DOHH2 (cell line): ENCODE data around the gene DCBLD2.

Experiments
- H3F3A ChIP-seq: fragments of 200-600 bp; sonication (generic), shearing (Covaris generic); 2 replicates; pipeline ENCODE4 v1.6.0; 2016; ENCODE audit warnings: antibody characterized with exemption, mild to moderate bottlenecking; ENCODE audit not compliant: control insufficient read depth, insufficient read depth
- H3K27ac ChIP-seq: fragments of 200-600 bp; sonication (generic); 2 replicates; pipeline ENCODE4 v1.5.1; 2014; ENCODE audit warnings: low read depth, mild to moderate bottlenecking, low read length, moderate library complexity
- H3K27me3 ChIP-seq: fragments of 200-600 bp; sonication (generic); 2 replicates; pipeline ENCODE4 v1.6.1; 2014; ENCODE audit warnings: mild to moderate bottlenecking, low read length, mixed read lengths; ENCODE audit not compliant: control insufficient read depth
- H3K36me3 ChIP-seq: fragments of 200-600 bp; sonication (generic); 2 replicates; pipeline ENCODE4 v1.6.1; 2014; ENCODE audit warnings: mild to moderate bottlenecking, low read length, moderate library complexity, mixed read lengths; ENCODE audit not compliant: control insufficient read depth
- H3K4me1 ChIP-seq: fragments of 200-600 bp; sonication (generic); 2 replicates; pipeline ENCODE4 v1.6.1; 2014; ENCODE audit warnings: mild to moderate bottlenecking, low read length, mixed read lengths; ENCODE audit not compliant: control insufficient read depth
- H3K4me2 ChIP-seq: fragments of 200-600 bp; sonication (generic); 2 replicates; pipeline ENCODE4 v1.6.0; 2014; ENCODE audit warnings: mild to moderate bottlenecking, low read length, moderate library complexity
- H3K4me3 ChIP-seq: fragments of 200-600 bp; sonication (generic); 2 replicates; pipeline ENCODE4 v1.5.1; 2014; ENCODE audit warnings: mild to moderate bottlenecking, low read length, mixed read lengths
- H3K79me2 ChIP-seq: fragments of 200-600 bp; sonication (generic); 2 replicates; pipeline ENCODE4 v1.6.1; 2014; ENCODE audit warnings: mild to moderate bottlenecking, low read length, mixed read lengths; ENCODE audit not compliant: control insufficient read depth
- H3K9me2 ChIP-seq: fragments of 200-600 bp; sonication (generic); replicated peaks from 2 replicates; pipeline ENCODE4 v1.6.1; 2014; ENCODE audit warnings: mild to moderate bottlenecking, low read length, mixed read lengths; ENCODE audit not compliant: control insufficient read depth
- H3K9me3 ChIP-seq: fragments of 200-600 bp; sonication (generic); 2 replicates; pipeline ENCODE4 v1.6.1; 2014; ENCODE audit warnings: antibody characterized with exemption, low read length, mixed read lengths; ENCODE audit not compliant: control insufficient read depth, insufficient read depth
- H4K20me1 ChIP-seq: fragments of 200-600 bp; sonication (generic); 2 replicates; pipeline ENCODE4 v1.6.0; 2014; ENCODE audit warnings: low read depth, mild to moderate bottlenecking, antibody characterized with exemption, low read length, moderate library complexity; ENCODE audit not compliant: control insufficient read depth, insufficient read depth
- EZH2phosphoT487 ChIP-seq: fragments of 200-600 bp; sonication (generic); IDR thresholded peaks from 2 replicates; pipeline ENCODE4 v1.6.1; 2017; ENCODE audit warnings: borderline replicate concordance, mild to moderate bottlenecking, antibody characterized with exemption, low read length, moderate library complexity, mixed read lengths
- TF ChIP-seq, protein P1 (sequence below): fragments of 200-600 bp; sonication (generic); IDR thresholded peaks from one replicate; pipeline ENCODE4 v1.5.1; 2014; ENCODE audit warnings: antibody characterized with exemption, mild to moderate bottlenecking, low read depth, low read length; ENCODE audit not compliant: poor library complexity, severe bottlenecking

DCBLD2 gene

DNA sequence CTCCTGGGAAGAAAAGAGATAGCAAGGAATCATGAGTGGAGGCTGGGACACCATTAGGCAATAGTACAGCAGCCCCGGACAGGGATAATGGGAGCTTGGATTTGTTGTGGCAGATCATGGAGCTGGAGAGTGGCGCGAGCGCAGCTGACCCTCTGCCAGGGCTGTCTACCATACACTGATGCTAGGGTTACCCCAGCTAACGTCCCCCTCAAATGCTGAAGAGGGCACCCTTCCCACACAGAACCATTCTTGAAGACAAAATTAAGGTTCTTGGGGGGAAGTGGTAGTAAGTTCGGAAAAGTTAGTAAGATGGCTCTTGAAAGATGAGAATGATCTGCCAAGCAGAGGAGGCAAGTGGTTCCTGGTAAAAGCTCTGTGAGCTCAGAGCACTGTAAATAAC, 77.2 kb downstream of the DCBLD2 start:
- H3K4me1 ChIP-seq = peaks cover 12% of the 10 kb centered on the region
- no peaks in the 10 kb centered on the region for H3K27me3 ChIP-seq
- TF ChIP-seq, protein P1, sequence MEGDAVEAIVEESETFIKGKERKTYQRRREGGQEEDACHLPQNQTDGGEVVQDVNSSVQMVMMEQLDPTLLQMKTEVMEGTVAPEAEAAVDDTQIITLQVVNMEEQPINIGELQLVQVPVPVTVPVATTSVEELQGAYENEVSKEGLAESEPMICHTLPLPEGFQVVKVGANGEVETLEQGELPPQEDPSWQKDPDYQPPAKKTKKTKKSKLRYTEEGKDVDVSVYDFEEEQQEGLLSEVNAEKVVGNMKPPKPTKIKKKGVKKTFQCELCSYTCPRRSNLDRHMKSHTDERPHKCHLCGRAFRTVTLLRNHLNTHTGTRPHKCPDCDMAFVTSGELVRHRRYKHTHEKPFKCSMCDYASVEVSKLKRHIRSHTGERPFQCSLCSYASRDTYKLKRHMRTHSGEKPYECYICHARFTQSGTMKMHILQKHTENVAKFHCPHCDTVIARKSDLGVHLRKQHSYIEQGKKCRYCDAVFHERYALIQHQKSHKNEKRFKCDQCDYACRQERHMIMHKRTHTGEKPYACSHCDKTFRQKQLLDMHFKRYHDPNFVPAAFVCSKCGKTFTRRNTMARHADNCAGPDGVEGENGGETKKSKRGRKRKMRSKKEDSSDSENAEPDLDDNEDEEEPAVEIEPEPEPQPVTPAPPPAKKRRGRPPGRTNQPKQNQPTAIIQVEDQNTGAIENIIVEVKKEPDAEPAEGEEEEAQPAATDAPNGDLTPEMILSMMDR = no peak
- TF ChIP-seq EZH2phosphoT487 = no peak
- H3K4me3 ChIP-seq = no peak overlapping the region
- H3F3A ChIP-seq = no peaks in the 10 kb centered on the region
- H3K9me3 ChIP-seq = no peaks in the 10 kb centered on the region
- no peak overlapping the region for H3K27ac ChIP-seq
- H3K9me2 ChIP-seq = no peaks in the 10 kb centered on the region
- H4K20me1 ChIP-seq = no peaks in the 10 kb centered on the region
- H3K79me2 ChIP-seq = no peaks in the 10 kb centered on the region
- H3K36me3 ChIP-seq = no peaks in the 10 kb centered on the region
- H3K4me2 ChIP-seq = no peak overlapping the region

DNA sequence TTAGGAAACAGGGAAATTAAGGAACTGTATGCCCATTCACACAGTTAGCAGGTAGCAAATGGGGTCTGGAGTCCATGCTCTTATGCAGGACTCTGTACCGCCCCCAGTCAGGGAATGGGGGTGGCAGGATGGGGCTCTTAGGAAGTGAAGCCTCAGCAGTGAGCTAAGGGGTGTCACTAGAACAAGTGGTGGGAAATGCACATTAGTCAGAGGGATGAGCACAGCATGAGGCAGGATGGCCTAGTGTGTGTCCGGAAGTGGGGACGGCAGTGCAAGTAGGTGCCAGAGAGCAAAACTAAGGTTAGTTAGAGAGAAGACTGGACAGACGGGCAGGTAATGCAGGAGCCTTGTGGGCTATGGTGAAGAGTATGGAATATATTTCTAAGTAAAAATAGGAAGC, 77.7 kb downstream of the DCBLD2 start:
- Histone ChIP-seq H3K27me3 (no peaks in the 10 kb centered on the region), H3K9me2 (no peaks in the 10 kb centered on the region), H3F3A (no peaks in the 10 kb centered on the region), H3K4me1 (peaks cover 12% of the 10 kb centered on the region), H3K9me3 (no peaks in the 10 kb centered on the region), H4K20me1 (no peaks in the 10 kb centered on the region), H3K27ac (no peak overlapping the region), H3K4me2 (no peak overlapping the region), H3K79me2 (no peaks in the 10 kb centered on the region), H3K4me3 (no peak overlapping the region), H3K36me3 (no peaks in the 10 kb centered on the region)
- TF ChIP-seq, protein P1 = no peak
- TF ChIP-seq EZH2phosphoT487 = no peak

DNA sequence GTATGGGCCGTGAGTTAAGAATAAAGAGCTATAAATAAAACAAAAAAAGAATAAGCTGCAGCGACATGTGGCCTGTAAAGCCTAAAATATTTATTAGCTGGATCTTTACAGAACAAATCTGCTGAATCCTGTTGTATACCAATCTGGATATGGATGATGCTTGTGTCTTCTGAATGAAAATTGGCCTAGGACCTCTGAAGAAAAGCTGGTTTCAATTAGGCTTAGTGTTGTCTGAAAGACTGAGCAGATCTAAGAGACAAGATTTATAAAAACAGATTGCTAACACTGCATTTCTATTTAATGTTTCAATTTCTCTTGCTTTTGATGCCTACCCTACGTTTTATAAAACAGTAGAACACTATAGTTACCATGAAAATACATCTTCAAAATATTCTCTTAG, 80.4 kb downstream of the DCBLD2 start:
- no peak overlapping the region for H3K4me3 ChIP-seq
- H3K4me2 ChIP-seq = peak overlapping the region; percentile 20; the same call in 1 of the 2 replicates

More for the DNA sequence above, 80.4 kb downstream of the DCBLD2 start:
- Histone ChIP-seq H3K9me2 (no peaks in the 10 kb centered on the region), H3K9me3 (no peaks in the 10 kb centered on the region), H4K20me1 (no peaks in the 10 kb centered on the region), H3K4me1 (peaks cover 12% of the 10 kb centered on the region), H3K79me2 (no peaks in the 10 kb centered on the region), H3K27me3 (no peaks in the 10 kb centered on the region), H3F3A (no peaks in the 10 kb centered on the region), H3K36me3 (peaks cover 7% of the 10 kb centered on the region), H3K27ac (no peak overlapping the region)
- no peak for TF ChIP-seq EZH2phosphoT487
- TF ChIP-seq, protein P1 = no peak
